Smooth muscle cell (in vitro differentiated cells): Measurements from ENCODE around the gene NRXN3. TPM values are rescaled to one million over a fixed set of nuclear protein-coding genes. Genes with fewer than 3 reads are reported as not detected.

Experiments used
- DNase-seq: peaks from one replicate; lab custom pipeline; 2025; ENCODE audit not compliant: unreplicated experiment; lab: John Stamatoyannopoulos, UW
- H2AFZ ChIP-seq: fragments of 200-600 bp; sonication (generic); 2 replicates; pipeline ENCODE4 v1.6.0; 2016; ENCODE audit warnings: antibody characterized with exemption, low read depth, mild to moderate bottlenecking
- H3F3A ChIP-seq: fragments of 200-600 bp; sonication (generic); 2 replicates; pipeline ENCODE4 v1.6.0; 2017; ENCODE audit warnings: antibody characterized with exemption, low read depth
- H3K27ac ChIP-seq: fragments of 200-600 bp; sonication (generic); 2 replicates; pipeline ENCODE4 v1.5.1; 2016; ENCODE audit warnings: low read depth, mild to moderate bottlenecking
- H3K27me3 ChIP-seq: fragments of 200-600 bp; sonication (generic); 2 replicates; pipeline ENCODE4 v1.6.1; 2016; ENCODE audit warnings: low read depth, mild to moderate bottlenecking
- H3K36me3 ChIP-seq: fragments of 200-600 bp; sonication (generic); 2 replicates; pipeline ENCODE4 v1.5.1; 2016; ENCODE audit warnings: low read depth
- H3K4me1 ChIP-seq: fragments of 200-600 bp; sonication (generic); 2 replicates; pipeline ENCODE4 v1.5.1; 2016; ENCODE audit warnings: low read depth
- H3K4me2 ChIP-seq: fragments of 200-600 bp; sonication (generic); 2 replicates; pipeline ENCODE4 v1.6.0; 2016; ENCODE audit warnings: mild to moderate bottlenecking
- H3K4me3 ChIP-seq: fragments of 200-600 bp; sonication (generic); 2 replicates; pipeline ENCODE4 v1.5.1; 2016; ENCODE audit warnings: mild to moderate bottlenecking
- H3K79me2 ChIP-seq: fragments of 200-600 bp; sonication (generic); 2 replicates; pipeline ENCODE4 v1.6.0; 2016; ENCODE audit warnings: low read depth, mild to moderate bottlenecking
- H3K9ac ChIP-seq: fragments of 200-600 bp; sonication (generic); 2 replicates; pipeline ENCODE4 v1.6.0; 2016; ENCODE audit warnings: low read depth
- H3K9me3 ChIP-seq: fragments of 200-600 bp; sonication (generic); replicated peaks from 2 replicates; pipeline ENCODE4 v1.5.1; 2016; ENCODE audit warnings: low read depth
- H4K20me1 ChIP-seq: fragments of 200-600 bp; sonication (generic); 2 replicates; pipeline ENCODE4 v1.6.0; 2016; ENCODE audit warnings: low read depth
- WGBS: methylation state at CpG from one replicate; pipeline ENCODE4 v1.1.7; 2016; ENCODE audit warnings: low lambda C conversion rate; 5-methylcytosine and 5-hydroxymethylcytosine counted together
- polyA plus RNA-seq: library from polyadenylated mRNA; unstranded; fragments of >200 nt; fragmentation: Nextera tagmentation; extraction: Ambion mirVana; gene quantifications from 2 replicates; pipeline ENCODE4 v1.2.1, GENCODE V29; 2016
- total RNA-seq: library from RNA; depleted of rRNA; stranded (reverse); fragments of >200 nt; gene quantifications from 2 replicates; pipeline ENCODE4 v1.2.3, GENCODE V29; 2014
- TF ChIP-seq, protein P1 (sequence below): fragments of 200-600 bp; sonication (generic); IDR thresholded peaks from 2 replicates; pipeline ENCODE4 v1.5.1; 2017; ENCODE audit warnings: borderline replicate concordance, mild to moderate bottlenecking, antibody characterized with exemption; ENCODE audit not compliant: insufficient read depth, poor library complexity, severe bottlenecking

Gene NRXN3
- total and polyA plus RNA-seq, 2 experiments from 2014 or later = 1.2 to 7.0 TPM

DNA sequence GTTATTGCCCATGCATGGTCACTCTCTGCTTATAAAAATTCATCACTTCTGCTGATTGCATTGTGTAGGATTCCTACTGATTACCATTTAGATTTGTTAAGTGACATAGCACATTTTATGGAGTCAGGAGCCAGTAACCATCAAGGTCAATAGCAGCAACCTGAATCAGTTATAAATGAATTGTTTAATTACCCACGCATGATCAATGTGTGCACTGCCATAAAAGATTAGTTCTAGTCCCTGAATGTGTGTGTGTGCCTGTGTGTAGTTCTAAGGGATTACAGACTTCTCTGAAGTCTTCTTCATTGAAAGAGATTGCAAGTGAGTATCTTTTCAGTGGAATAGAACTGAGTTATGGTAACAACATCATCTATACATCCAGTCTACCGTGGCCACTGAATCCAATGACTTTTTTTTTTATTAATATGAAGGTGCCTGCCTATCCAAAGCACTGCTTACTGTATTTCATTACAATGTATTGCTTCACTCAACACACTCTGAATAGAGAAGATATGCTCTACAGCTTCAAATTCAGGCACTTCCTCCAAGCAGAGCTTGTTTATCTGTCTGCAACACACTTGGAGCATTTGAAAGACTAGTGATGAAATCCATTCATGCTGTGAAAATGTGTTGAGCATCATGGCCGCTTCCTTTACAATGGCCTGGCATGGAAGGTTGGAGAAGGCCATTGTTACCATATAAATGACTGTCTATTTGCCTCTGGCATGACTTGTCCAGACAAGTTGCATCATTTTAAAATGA lies 1659.4 kb downstream of the NRXN3 start:
- Histone ChIP-seq H3K79me2 (no peaks in the 10 kb centered on the region), H3K27ac (no peak overlapping the region), H3K4me1 (peaks cover 5% of the 10 kb centered on the region), H2AFZ (no peak overlapping the region), H3K9ac (no peak overlapping the region), H3K27me3 (no peaks in the 10 kb centered on the region), H3F3A (no peaks in the 10 kb centered on the region), H3K4me2 (no peak overlapping the region), H3K4me3 (no peak overlapping the region), H3K9me3 (no peaks in the 10 kb centered on the region), H4K20me1 (no peaks in the 10 kb centered on the region), H3K36me3 (no peaks in the 10 kb centered on the region)
- no peak for DNase-seq
- 64% methylated on average over 3 of the region's 3 CpGs for WGBS
- TF ChIP-seq, protein P1, sequence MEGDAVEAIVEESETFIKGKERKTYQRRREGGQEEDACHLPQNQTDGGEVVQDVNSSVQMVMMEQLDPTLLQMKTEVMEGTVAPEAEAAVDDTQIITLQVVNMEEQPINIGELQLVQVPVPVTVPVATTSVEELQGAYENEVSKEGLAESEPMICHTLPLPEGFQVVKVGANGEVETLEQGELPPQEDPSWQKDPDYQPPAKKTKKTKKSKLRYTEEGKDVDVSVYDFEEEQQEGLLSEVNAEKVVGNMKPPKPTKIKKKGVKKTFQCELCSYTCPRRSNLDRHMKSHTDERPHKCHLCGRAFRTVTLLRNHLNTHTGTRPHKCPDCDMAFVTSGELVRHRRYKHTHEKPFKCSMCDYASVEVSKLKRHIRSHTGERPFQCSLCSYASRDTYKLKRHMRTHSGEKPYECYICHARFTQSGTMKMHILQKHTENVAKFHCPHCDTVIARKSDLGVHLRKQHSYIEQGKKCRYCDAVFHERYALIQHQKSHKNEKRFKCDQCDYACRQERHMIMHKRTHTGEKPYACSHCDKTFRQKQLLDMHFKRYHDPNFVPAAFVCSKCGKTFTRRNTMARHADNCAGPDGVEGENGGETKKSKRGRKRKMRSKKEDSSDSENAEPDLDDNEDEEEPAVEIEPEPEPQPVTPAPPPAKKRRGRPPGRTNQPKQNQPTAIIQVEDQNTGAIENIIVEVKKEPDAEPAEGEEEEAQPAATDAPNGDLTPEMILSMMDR = no peak

DNA sequence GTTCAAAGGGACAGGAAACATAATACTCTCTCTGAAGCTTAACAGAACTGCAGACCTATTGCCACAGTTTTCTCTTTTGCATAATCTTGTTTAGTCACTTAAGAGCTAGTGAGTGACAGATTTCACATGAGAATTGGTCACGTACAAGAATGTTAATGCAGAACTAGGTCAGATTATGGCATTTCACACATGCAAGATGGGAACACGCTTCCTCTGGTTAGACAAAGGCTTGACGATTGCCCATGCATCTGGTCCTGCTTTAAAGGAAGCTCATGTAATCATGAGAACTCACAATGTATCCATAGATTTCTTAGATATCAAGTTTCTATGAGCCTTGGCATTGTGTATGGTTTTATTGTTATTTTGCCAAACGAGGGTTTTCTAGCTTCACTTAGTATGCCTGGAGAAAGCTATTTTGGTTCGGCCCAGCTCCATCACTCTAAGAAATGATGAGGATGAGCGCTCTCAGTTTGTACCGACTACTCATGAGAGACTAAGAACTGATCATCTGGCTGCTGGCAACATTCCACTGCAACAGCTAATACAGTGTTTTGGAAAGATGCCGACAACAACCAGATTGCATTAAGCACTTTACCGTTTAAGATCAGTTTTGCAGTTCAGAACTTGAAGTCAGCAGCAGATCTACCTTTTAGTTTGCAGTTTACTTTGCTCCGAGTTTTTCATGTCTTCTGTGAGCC lies 1661.2 kb downstream of the NRXN3 start:
- TF ChIP-seq, protein P1 = no peak
- H3K9me3 ChIP-seq = no peaks in the 10 kb centered on the region
- no peak overlapping the region for H3K4me3 ChIP-seq
- H3K4me2 ChIP-seq = no peak overlapping the region
- no peaks in the 10 kb centered on the region for H3K36me3 ChIP-seq
- no peak overlapping the region for H3K27ac ChIP-seq
- WGBS = 91% methylated on average over 10 of the region's 10 CpGs
- H3K4me1 ChIP-seq = no peaks in the 10 kb centered on the region
- DNase-seq = no peak
- no peak overlapping the region for H3K9ac ChIP-seq
- H3K79me2 ChIP-seq = no peaks in the 10 kb centered on the region
- H2AFZ ChIP-seq = no peak overlapping the region
- H4K20me1 ChIP-seq = no peaks in the 10 kb centered on the region
- H3K27me3 ChIP-seq = no peaks in the 10 kb centered on the region
- H3F3A ChIP-seq = no peaks in the 10 kb centered on the region

DNA sequence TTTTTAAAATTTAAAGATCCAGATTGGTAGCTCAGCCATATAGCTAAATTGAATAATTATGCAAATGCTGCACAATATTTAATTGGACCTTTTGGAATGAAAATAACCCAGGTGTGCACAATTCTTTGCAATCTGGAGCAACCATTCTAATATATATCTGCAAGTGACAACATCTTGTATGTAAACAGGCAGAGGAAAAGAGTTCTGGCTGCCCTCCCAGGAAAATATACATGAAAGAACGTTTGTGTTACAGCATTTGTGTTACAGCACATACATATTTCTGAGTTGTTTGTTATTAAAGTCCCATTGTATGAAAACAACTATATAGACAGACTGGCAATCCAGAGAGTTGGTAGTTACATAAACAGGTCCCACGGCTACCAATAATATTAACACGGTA lies 1663.6 kb downstream of the NRXN3 start:
- Histone ChIP-seq H3K4me3 (no peak overlapping the region), H3K9ac (no peak overlapping the region), H3K27ac (no peak overlapping the region), H3F3A (no peaks in the 10 kb centered on the region), H3K79me2 (no peaks in the 10 kb centered on the region), H3K36me3 (no peaks in the 10 kb centered on the region), H3K4me1 (no peaks in the 10 kb centered on the region), H3K9me3 (no peaks in the 10 kb centered on the region), H4K20me1 (no peaks in the 10 kb centered on the region), H3K4me2 (no peak overlapping the region), H3K27me3 (no peaks in the 10 kb centered on the region), H2AFZ (no peak overlapping the region)
- TF ChIP-seq, protein P1 = no peak
- 87% methylated on average over 3 of the region's 3 CpGs for WGBS
- DNase-seq = no peak
